Astrocyte (in vitro differentiated cells and primary cell): ENCODE measurements around the gene MYOCOS.

Source experiments
- EZH2 ChIP-seq: IDR thresholded peaks from 2 replicates; pipeline ENCODE4 v1.6.1; 2012; ENCODE audit warnings: mild to moderate bottlenecking, low read length, inconsistent platforms; ENCODE audit not compliant: insufficient read depth
- TF ChIP-seq, protein P1 (sequence below): IDR thresholded peaks from 2 replicates; pipeline ENCODE4 v1.5.1; 2011; ENCODE audit warnings: low read depth, mild to moderate bottlenecking, inconsistent platforms, low read length, moderate library complexity; ENCODE audit not compliant: insufficient read depth

- TF ChIP-seq, protein P1, sequence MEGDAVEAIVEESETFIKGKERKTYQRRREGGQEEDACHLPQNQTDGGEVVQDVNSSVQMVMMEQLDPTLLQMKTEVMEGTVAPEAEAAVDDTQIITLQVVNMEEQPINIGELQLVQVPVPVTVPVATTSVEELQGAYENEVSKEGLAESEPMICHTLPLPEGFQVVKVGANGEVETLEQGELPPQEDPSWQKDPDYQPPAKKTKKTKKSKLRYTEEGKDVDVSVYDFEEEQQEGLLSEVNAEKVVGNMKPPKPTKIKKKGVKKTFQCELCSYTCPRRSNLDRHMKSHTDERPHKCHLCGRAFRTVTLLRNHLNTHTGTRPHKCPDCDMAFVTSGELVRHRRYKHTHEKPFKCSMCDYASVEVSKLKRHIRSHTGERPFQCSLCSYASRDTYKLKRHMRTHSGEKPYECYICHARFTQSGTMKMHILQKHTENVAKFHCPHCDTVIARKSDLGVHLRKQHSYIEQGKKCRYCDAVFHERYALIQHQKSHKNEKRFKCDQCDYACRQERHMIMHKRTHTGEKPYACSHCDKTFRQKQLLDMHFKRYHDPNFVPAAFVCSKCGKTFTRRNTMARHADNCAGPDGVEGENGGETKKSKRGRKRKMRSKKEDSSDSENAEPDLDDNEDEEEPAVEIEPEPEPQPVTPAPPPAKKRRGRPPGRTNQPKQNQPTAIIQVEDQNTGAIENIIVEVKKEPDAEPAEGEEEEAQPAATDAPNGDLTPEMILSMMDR: no peak
- no peak for TF ChIP-seq EZH2
These were observed 10.7 kb upstream of the MYOCOS start for GRCh38 chr1:171611306-171611705.
